ENCODE measurements around the gene BCAR1. TPM values are rescaled to one million over a fixed set of nuclear protein-coding genes. Genes with fewer than 3 reads are reported as not detected.
A peak's percentile ranks its signal among the peaks of the same experiment; 100 is the strongest.

Gene BCAR1
- total RNA-seq, 1 donor from 2014 or later: 61.7 TPM

GRCh38 chr16:75230471-75231110 lies 20.8 kb downstream of the BCAR1 start:
- intact Hi-C loops (cut with DNase I): no loop called here
- TF ChIP-seq CTCF (IDR thresholded peaks at IDR 0.05): no peak
- DNase-seq (no peak), ATAC-seq (no peak)
- H3K4me1 ChIP-seq: peaks cover 3% of the 10 kb centered on the region
- no peak overlapping the region for H3K4me3 ChIP-seq
- H3K27me3 ChIP-seq: no peaks in the 10 kb centered on the region
- H3K36me3 ChIP-seq: peaks cover 48% of the 10 kb centered on the region
- H3K9me3 ChIP-seq: no peaks in the 10 kb centered on the region
- H3K27ac ChIP-seq: no peak overlapping the region

GRCh38 chr16:75229172-75230031 lies 22.0 kb downstream of the BCAR1 start:
- ATAC-seq (no peak), DNase-seq (peak; percentile 67)
- Histone ChIP-seq H3K36me3 (peaks cover 41% of the 10 kb centered on the region), H3K27ac (no peak overlapping the region), H3K27me3 (no peaks in the 10 kb centered on the region), H3K4me1 (peaks cover 3% of the 10 kb centered on the region), H3K4me3 (no peak overlapping the region), H3K9me3 (no peaks in the 10 kb centered on the region)
- TF ChIP-seq CTCF (IDR thresholded peaks at IDR 0.05): no peak
- intact Hi-C loops (cut with DNase I): loop anchor here (5.0 kb wide), 1 partner anchor 158 kb away; no protein-coding TSS in a partner anchor

- intact Hi-C loops (cut with DNase I): loop anchor here (5.0 kb wide), 1 partner anchor 159 kb away; no protein-coding TSS in a partner anchor
- no peaks in the 10 kb centered on the region for H3K27me3 ChIP-seq
- no peaks in the 10 kb centered on the region for H3K4me1 ChIP-seq
- ATAC-seq (no peak), DNase-seq (peak; percentile 60)
- no peak overlapping the region for H3K27ac ChIP-seq
- H3K9me3 ChIP-seq: no peaks in the 10 kb centered on the region
- H3K4me3 ChIP-seq: no peak overlapping the region
- H3K36me3 ChIP-seq: peaks cover 37% of the 10 kb centered on the region
- TF ChIP-seq CTCF (IDR thresholded peaks at IDR 0.05): no peak
Observed at GRCh38 chr16:75228143-75228976, 23.1 kb downstream of the BCAR1 start.

GRCh38 chr16:75227361-75228142 lies 23.9 kb downstream of the BCAR1 start:
- intact Hi-C loops (cut with DNase I): loop anchor here (5.0 kb wide), 1 partner anchor 160 kb away; no protein-coding TSS in a partner anchor
- H3K4me1 ChIP-seq: no peaks in the 10 kb centered on the region
- no peak for ATAC-seq
- H3K27me3 ChIP-seq: no peaks in the 10 kb centered on the region
- peaks cover 29% of the 10 kb centered on the region for H3K36me3 ChIP-seq
- no peak overlapping the region for H3K27ac ChIP-seq
- peak; percentile 59 for DNase-seq
- no peak for TF ChIP-seq CTCF (IDR thresholded peaks at IDR 0.05)
- no peaks in the 10 kb centered on the region for H3K9me3 ChIP-seq
- no peak overlapping the region for H3K4me3 ChIP-seq
